IgD-negative memory B cell (primary cell): ENCODE results near the gene CYP26C1. TPM values are rescaled to one million over a fixed set of nuclear protein-coding genes. Genes with fewer than 3 reads are reported as not detected.

ENCODE experiments used
- H3K27ac Mint-ChIP-seq, 3 donors: one replicate each; pipeline ENCODE4 v1.8.0; 2020 to 2022; ENCODE audit warnings: mild to moderate bottlenecking in 3 of 3, mixed read lengths in 3 of 3, moderate library complexity in 1 of 3
- H3K27me3 Mint-ChIP-seq: one replicate; pipeline ENCODE4 v1.8.0; 2021; ENCODE audit warnings: mixed read lengths
- H3K36me3 Mint-ChIP-seq: one replicate; pipeline ENCODE4 v1.8.0; 2020; ENCODE audit warnings: mild to moderate bottlenecking, mixed read lengths
- H3K4me1 Mint-ChIP-seq, 3 donors: one replicate each; pipeline ENCODE4 v1.8.0; 2020 to 2022; ENCODE audit warnings: mixed read lengths in 3 of 3, mild to moderate bottlenecking in 1 of 3
- H3K4me3 Mint-ChIP-seq, 4 donors: one replicate each; pipeline ENCODE4 v1.8.0; 2020 to 2022; ENCODE audit warnings: mild to moderate bottlenecking in 4 of 4, mixed read lengths in 4 of 4, moderate library complexity in 3 of 4
- H3K9me3 Mint-ChIP-seq, 3 donors: one replicate each; pipeline ENCODE4 v1.8.0; 2020 to 2021; ENCODE audit warnings: mixed read lengths in 3 of 3, mild to moderate bottlenecking in 1 of 3
- polyA plus RNA-seq: library from polyadenylated mRNA; unstranded; fragments of 300-500 nt; fragmentation: Illumina TruSeq; gene quantifications from one replicate; pipeline ENCODE4 v1.2.3, GENCODE V29; 2021

The CYP26C1 gene
- polyA plus RNA-seq, 1 donor from 2014 or later = not detected

DNA sequence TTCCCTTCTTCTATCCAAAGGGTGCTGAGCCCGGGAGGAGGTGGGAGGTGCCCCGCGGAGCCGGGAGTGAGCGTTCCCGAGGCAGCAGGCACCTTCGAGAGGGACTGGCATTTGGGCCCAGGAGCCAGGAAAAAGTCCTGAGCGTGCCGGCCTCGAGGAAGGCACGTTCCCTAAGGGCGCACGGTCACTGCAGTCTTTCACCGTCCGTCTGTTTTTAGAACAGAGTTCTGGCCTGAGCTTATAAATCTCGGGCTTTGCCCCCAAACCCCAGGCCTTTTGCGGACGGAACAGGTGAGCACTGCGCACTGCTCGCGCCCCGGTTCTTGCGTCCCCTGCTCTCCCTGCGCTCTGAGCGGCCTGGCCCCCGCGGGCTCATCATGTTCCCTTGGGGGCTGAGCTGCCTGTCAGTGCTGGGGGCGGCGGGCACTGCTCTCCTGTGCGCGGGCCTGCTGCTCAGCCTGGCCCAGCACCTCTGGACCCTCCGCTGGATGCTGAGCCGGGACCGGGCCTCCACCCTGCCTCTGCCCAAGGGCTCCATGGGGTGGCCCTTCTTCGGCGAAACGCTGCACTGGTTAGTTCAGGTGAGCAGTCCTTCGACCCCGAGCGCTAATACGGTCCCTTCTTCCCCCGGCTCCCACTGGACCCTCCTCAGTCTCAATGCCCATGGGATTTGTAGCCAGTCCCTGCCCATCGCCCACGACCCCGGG is 442 bp downstream of the CYP26C1 start:
- Mint-ChIP-seq H3K36me3 (peaks cover 15% of the 10 kb centered on the region), H3K4me1 (peaks cover 12 to 19% (median 19%) of the 10 kb centered on the region in 3 donors), H3K4me3 (peak overlapping the region in 1 of 4 donors; percentile 89), H3K27me3 (peaks cover 35% of the 10 kb centered on the region), H3K9me3 (no peaks in the 10 kb centered on the region), H3K27ac (peak overlapping the region in 2 of 3 donors; percentile 63 to 87)

DNA sequence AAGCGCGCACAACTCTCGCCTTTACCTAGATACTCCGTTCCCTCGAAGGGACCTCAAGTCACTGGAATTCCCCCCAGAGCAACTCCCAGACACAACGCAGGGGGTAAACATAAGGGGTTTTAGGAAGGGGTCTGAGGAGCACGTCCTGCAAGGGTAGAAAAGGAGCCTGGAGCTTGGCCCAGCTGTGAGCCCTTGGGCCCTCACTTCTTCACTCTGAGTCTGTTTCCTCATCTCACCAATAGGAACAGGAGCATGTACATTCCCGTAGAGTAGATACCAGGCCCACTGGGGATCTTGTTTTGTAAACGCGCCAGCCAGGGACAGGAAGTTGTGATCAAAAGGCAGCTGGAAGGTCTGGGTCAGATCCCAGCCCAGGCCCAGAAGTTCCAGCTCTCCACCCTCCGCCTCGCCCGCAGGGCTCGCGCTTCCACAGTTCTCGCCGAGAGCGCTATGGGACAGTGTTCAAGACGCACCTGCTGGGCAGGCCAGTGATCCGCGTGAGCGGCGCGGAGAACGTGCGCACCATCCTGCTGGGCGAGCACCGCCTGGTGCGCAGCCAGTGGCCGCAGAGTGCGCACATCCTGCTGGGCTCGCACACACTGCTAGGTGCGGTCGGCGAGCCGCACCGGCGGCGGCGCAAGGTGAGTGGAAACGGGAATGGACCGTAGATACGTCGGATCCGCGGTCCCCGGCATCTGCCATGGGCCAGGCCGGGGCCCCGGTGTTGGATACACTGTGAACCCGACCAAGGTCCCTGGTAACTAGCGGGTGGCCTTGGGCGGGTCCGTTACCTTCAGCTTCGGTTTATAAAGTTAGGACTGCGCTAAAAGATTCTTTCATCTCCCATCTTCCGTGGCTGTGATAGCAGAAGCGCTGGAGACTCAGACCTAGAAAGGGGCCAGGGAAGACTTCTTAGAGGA is 1.3 kb downstream of the CYP26C1 start:
- Mint-ChIP-seq H3K4me1 (peaks cover 12 to 23% (median 19%) of the 10 kb centered on the region in 3 donors), H3K4me3 (peak overlapping the region; percentile 66 to 93 (median 82)), H3K9me3 (no peaks in the 10 kb centered on the region), H3K27ac (peak overlapping the region in 2 of 3 donors; percentile 83 to 87), H3K36me3 (peaks cover 9% of the 10 kb centered on the region), H3K27me3 (peaks cover 41% of the 10 kb centered on the region)

DNA sequence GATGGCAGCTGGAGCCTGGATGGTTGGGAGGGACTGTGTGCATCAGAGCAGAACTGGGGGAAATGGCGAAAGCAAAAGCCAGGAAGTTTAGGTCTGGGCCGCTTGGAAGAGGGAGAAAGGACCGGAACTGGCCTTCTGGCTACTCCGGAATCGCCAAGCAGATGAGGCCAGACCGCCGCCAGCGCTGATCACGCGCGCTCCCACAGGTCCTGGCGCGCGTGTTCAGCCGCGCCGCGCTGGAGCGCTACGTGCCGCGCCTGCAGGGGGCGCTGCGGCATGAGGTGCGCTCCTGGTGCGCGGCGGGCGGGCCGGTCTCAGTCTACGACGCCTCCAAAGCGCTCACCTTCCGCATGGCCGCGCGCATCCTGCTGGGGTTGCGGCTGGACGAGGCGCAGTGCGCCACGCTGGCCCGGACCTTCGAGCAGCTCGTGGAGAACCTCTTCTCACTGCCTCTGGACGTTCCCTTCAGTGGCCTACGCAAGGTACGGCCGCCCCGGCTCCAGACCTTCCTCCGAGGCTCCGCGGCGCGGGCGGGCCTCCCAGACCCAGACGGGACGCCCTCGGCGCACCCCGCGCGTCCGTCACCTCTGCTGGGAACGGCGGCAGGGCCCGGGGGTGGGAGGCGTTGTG is 2.0 kb downstream of the CYP26C1 start:
- Mint-ChIP-seq H3K36me3 (peaks cover 9% of the 10 kb centered on the region), H3K27me3 (peaks cover 49% of the 10 kb centered on the region), H3K27ac (peak overlapping the region in 2 of 3 donors; percentile 83 to 87), H3K4me3 (peak overlapping the region; percentile 66 to 93 (median 82)), H3K4me1 (peaks cover 12 to 28% (median 19%) of the 10 kb centered on the region in 3 donors), H3K9me3 (no peaks in the 10 kb centered on the region)

DNA sequence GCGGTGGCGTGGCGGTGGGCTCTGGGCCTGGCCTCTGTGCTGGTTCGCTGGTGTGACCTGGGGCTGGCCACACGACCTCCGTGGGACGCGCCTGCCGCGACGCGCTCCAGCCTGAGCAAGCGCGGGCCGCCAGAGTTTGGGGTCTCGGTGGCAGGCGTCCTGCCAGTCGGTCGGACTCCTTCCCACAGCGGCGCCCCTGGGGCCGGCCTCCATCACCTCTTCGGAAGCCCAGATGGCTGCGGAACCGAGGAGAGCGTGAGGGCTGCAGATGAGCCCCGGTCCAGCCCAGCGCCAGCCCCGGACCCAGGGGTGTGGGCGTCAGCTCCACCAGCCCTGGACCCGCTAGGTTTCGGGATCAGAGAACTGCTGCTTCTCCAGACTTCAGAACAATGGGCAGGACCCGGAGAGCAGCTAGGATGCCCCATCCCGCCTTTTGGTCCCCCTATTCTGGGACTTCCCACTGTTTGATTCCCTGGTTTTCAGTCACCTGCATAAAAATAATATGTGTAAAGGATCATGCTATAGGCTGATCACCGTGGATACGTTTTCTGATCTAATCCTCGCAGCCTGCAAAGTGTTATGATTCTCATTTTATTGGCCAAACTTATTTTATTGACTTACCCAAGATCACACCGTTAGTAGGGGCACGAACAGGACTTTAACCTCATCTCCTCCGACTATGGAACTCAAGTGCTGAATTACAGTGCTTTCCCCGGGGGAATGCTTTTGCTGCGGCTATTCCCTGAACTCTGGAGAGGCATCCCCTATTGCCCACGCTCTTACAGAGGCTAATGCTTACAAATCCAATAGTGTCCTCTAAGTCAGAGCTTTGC is 2.8 kb downstream of the CYP26C1 start:
- Mint-ChIP-seq H3K36me3 (peaks cover 9% of the 10 kb centered on the region), H3K4me3 (peak overlapping the region in 2 of 4 donors; percentile 50 to 90), H3K4me1 (peaks cover 12 to 32% (median 19%) of the 10 kb centered on the region in 3 donors), H3K27ac (peak overlapping the region in 2 of 3 donors; percentile 56 to 71), H3K27me3 (peaks cover 55% of the 10 kb centered on the region), H3K9me3 (no peaks in the 10 kb centered on the region)

DNA sequence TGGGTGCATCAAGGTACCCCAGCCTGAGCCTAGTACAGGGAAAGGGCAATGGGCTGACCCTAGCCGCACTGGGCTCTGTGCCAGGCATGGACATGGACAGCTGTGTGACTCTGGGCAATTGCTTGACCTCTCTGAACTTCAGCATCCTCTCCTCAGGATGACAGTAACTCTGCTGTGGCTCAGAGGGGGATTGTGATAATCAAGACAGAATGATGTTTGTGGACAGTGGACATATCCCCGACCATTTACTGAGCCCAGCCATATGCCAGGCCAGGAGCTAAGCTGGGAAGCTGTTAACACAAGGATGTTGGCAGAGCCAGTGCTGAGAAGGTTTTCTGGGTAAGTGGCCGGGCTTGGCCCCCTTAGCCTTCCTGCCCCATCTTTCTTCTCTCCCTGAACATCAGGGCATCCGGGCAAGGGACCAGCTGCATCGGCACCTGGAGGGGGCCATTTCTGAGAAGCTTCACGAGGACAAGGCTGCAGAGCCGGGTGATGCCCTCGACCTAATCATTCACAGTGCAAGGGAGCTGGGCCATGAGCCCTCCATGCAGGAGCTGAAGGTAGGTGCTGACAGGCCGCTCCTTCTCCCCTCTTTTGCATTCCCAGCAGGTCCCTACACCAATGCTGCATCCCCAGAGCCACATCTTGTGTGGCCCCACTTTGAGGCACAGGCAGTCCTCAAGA is 3.5 kb downstream of the CYP26C1 start:
- Mint-ChIP-seq H3K4me1 (peaks cover 15 to 35% (median 19%) of the 10 kb centered on the region in 3 donors), H3K9me3 (no peaks in the 10 kb centered on the region), H3K27me3 (peaks cover 62% of the 10 kb centered on the region), H3K36me3 (peaks cover 3% of the 10 kb centered on the region), H3K4me3 (peak overlapping the region in 3 of 4 donors; percentile 8 to 90 (median 50)), H3K27ac (peak overlapping the region in 2 of 3 donors; percentile 59 to 71)

DNA sequence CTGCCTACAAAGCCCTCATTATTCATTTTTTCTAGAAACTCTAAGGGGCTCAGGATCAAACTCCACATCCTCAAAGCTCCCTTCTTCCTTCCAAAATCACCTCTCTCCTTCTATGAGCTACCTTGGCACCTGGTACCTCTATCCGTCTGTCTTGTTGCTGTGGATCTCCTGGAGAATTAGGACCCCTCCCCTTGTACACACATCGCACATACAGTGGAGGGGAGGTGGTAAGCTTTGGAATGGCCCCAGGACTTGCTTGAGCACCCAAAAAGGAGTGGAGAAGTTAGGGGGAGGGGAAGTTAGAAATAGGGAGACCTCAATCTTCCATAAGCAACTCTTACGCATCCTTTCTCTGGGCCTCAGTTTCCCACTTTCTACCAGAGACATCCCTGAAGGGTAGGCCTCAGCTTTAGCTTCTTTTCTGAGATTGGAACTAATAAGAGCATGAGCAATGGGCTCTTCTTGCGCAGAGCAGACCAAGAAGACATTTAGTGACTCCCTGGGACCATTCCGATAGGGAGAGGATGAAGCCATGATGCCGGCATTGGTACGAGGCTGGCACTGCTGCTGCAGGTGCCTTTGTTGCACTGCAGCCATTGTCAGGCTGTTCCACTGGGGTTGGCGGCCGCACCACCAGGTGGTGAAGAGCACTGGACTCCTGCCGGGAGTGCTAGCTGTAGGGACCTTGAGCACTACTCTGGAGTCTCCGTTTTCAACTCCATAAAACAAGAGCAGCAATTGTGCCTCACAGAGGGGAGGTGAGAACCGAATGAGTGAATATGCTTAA is 4.5 kb downstream of the CYP26C1 start:
- Mint-ChIP-seq H3K9me3 (no peaks in the 10 kb centered on the region), H3K4me3 (peak overlapping the region in 2 of 4 donors; percentile 8 to 9), H3K4me1 (peaks cover 15 to 32% (median 19%) of the 10 kb centered on the region in 3 donors), H3K27me3 (peaks cover 65% of the 10 kb centered on the region), H3K27ac (peak overlapping the region in 1 of 3 donors; percentile 59), H3K36me3 (no peaks in the 10 kb centered on the region)

DNA sequence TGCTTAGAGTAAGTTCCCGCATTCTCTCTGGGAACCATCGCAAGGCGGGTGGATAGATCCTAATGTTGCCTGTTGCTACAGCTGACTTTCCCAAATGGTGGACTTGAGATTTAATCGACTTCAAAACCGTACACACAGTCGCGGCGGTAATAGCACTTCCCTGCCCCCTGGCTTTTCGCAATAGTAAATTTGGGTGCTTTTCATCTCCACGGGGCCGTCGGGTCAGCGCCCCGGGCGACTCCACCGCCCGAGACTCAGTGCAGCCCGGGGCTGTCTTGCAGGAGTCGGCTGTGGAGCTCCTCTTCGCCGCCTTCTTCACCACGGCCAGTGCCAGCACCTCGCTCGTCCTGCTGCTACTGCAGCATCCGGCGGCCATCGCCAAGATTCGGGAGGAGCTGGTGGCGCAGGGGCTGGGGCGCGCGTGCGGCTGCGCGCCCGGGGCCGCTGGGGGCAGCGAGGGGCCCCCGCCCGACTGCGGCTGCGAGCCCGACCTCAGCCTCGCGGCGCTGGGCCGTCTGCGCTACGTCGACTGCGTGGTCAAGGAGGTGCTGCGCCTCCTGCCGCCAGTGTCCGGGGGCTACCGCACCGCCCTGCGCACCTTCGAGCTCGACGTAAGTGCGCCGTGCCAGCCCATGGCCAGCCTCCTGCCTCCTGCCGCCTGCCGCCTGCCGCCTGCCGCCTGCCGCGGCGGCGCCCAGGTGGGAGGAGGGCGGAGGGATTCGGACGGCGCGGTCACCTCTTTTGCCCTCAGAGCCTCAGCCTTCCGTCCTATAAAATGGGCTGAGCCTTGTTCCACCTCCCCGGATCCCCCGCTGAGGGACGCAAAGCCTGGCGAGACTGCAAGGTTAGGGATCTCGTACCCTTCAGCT is 5.3 kb downstream of the CYP26C1 start:
- Mint-ChIP-seq H3K4me3 (peak overlapping the region in 2 of 4 donors; percentile 22 to 47), H3K27ac (no peak overlapping the region), H3K36me3 (no peaks in the 10 kb centered on the region), H3K4me1 (peaks cover 19 to 32% (median 22%) of the 10 kb centered on the region in 3 donors), H3K9me3 (no peaks in the 10 kb centered on the region), H3K27me3 (peaks cover 74% of the 10 kb centered on the region)

DNA sequence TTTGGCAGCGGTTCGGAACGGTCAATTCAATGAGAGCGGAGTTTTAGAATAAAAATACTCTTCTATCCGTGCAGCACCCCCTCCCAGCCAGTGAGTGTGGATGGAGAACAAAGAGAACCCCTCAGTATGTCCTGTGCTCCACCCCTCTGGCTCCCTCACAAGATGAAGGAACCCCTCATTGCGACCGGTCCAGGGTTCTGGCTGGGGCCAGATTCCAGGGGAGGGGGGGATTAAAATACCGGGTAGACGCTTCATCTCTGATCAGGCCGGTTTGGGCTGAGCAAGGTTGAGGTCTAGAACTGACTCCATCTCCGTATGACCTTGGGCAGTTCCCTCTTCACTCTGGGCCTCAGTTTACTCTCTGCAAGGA is 5.9 kb downstream of the CYP26C1 start:
- no peak overlapping the region for H3K27ac Mint-ChIP-seq
- no peak overlapping the region for H3K4me3 Mint-ChIP-seq

DNA sequence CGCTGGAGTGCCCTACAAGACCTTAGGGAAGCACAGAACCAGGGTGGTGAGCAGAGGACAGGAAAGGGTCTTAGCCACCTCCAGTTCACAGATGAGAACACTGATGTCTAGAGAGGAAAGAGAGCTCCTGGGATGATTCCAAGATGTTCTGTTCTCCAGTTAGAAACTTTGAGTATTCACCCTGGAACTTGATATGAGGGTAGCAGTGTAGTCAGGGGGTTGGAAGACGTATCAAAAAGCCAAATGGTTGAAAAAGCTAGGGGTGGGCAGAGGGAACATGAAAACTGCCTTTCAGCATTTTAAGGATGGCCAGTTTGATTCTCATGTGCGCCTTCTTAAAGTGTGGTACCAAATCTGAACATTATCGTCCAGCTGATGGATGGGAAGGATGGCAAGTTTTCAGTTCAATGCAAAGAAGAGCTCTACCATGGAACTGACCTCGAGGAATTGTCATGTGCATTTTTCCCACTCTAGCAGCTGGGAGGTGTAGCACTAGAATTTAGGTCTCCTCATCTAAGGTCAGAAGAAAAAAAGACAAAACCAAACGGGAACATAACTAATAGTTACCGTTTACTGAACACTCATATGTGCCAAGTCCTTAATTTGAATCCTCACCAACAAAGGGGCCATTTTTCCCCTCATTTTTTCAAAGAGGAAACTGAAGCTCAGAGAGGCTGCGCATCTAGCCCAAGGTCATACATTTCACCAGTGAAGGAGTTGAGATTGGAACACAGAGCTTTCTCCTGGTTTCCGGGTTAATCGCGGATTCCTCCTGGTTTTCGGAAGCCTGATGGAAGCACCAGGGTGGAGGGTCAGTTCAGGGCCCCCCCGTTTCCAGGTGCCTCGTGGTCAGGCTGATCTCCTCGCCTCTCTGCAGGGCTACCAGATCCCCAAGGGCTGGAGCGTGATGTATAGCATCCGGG is 7.1 kb downstream of the CYP26C1 start:
- peaks cover 18 to 35% (median 21%) of the 10 kb centered on the region in 3 donors for H3K4me1 Mint-ChIP-seq
- H3K36me3 Mint-ChIP-seq = no peaks in the 10 kb centered on the region
- H3K27me3 Mint-ChIP-seq = peaks cover 76% of the 10 kb centered on the region
- H3K27ac Mint-ChIP-seq = peak overlapping the region in 2 of 3 donors; percentile 4 to 31
- peak overlapping the region in 1 of 4 donors; percentile 54 for H3K4me3 Mint-ChIP-seq
- no peaks in the 10 kb centered on the region for H3K9me3 Mint-ChIP-seq

More for the DNA sequence above, 5.9 kb downstream of the CYP26C1 start:
- H3K36me3 Mint-ChIP-seq = no peaks in the 10 kb centered on the region
- H3K9me3 Mint-ChIP-seq = no peaks in the 10 kb centered on the region
- H3K27me3 Mint-ChIP-seq = peaks cover 73% of the 10 kb centered on the region
- peaks cover 19 to 30% (median 22%) of the 10 kb centered on the region in 3 donors for H3K4me1 Mint-ChIP-seq

DNA sequence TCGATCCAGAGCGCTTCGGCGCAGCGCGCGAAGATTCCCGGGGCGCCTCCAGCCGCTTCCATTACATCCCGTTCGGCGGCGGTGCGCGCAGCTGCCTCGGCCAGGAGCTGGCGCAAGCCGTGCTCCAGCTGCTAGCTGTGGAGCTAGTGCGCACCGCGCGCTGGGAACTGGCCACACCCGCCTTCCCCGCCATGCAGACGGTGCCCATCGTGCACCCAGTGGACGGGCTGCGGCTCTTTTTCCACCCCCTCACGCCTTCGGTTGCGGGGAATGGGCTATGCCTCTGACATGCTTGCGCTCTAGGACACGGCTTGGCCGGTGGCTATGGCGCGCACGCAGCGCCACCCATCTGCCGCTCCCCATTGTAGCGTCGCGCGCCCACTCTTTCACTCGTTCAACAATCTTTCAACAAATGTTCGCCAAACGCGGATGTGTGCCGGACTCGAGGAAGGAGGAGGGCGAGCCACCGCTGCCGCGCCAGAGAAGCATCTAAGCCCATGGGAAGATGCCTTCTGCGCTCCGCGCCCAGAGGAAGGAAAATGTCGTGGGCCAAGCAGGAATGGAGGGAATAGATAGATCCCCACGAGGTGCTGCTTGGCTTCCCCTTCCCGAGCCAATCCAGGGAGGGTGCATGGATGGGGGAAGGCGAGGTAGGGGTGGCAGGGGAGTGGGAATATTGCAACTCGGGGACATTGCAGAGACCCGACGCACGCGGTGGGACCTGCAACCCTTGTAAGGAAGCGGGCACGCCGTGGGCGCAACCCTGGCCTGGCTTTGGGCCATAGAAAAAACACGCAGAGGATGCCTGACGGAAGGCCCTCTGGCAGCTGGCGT is 8.0 kb downstream of the CYP26C1 start:
- no peaks in the 10 kb centered on the region for H3K36me3 Mint-ChIP-seq
- H3K4me3 Mint-ChIP-seq = peak overlapping the region in 2 of 4 donors; percentile 46 to 79
- H3K27ac Mint-ChIP-seq = peak overlapping the region in 2 of 3 donors; percentile 28 to 31
- peaks cover 17 to 37% (median 18%) of the 10 kb centered on the region in 3 donors for H3K4me1 Mint-ChIP-seq
- no peaks in the 10 kb centered on the region for H3K9me3 Mint-ChIP-seq
- peaks cover 80% of the 10 kb centered on the region for H3K27me3 Mint-ChIP-seq

DNA sequence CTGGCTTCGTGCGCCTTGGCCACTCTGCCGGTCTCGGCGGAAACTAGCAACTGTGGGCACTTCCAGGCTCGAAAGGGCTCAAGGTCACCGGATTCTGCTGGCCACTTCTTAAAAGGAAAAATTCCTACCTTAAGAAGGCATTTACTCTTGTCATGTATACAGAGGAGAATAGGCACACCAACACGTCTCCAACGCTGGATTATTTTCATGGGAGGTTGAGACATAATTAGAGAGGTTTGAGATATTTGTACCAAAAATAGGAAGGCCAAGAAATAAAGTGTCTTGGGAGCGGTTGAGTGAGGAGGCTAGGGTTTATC is 8.6 kb downstream of the CYP26C1 start:
- Mint-ChIP-seq H3K4me3 (no peak overlapping the region), H3K27me3 (peaks cover 77% of the 10 kb centered on the region), H3K27ac (peak overlapping the region in 1 of 3 donors; percentile 28), H3K9me3 (no peaks in the 10 kb centered on the region), H3K36me3 (no peaks in the 10 kb centered on the region), H3K4me1 (peaks cover 16 to 36% (median 17%) of the 10 kb centered on the region in 3 donors)
